ENCODE measurements around the gene TMEM269. TPM values are rescaled to one million over a fixed set of nuclear protein-coding genes. Genes with fewer than 3 reads are reported as not detected.

Gene TMEM269
- total RNA-seq, 1 experiment from 2014 or later: 1.7 TPM

DNA sequence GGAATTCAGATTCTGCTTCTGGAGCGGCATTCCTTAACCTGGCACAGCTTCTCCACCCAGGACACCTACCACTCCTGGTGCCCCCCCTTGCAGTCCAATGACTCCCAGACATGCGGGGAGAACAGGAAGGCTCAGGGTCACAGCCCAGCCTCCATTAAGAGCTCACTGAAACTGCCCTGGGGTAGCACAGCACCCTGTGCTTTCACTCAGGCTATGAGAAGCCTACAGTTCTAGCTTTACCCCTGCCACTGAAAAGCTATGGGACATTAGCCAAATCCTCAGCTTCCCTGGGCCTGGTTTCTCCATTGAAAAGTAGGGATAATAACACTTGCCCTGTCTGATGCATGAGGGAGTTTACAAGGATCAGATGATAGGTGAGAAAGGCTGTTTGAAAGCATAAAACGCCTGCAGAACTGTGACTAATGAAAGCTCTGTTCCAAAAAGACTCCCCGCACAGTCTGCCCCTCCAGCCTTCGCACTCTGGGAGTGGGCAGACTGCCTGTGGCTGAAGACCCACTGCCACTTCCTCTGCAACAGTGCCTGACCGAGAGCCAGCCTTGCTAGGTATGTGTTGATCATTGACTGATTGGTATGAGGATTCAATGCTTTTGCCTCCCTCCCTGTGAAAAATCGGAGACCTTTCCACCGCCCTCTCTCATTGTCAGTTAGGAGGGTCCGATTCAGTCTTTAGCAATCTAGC, 42.0 kb upstream of the TMEM269 start:
- Histone ChIP-seq H3K4me1 (ENCODE audit: insufficient read depth, low read length, poor library complexity, severe bottlenecking) (peaks cover 11% of the 10 kb centered on the region), H3K27me3 (replicated peaks; ENCODE audit: insufficient read depth, low read depth, low read length, poor library complexity) (no peaks in the 10 kb centered on the region), H3K27ac (ENCODE audit: low read depth, low read length, poor library complexity, severe bottlenecking) (no peak overlapping the region), H3K9me3 (ENCODE audit: low read depth, low read length, poor library complexity, severe bottlenecking) (no peaks in the 10 kb centered on the region), H3K4me3 (ENCODE audit: low read depth, low read length, poor library complexity, severe bottlenecking) (no peak overlapping the region), H3K36me3 (ENCODE audit: insufficient read depth, low read length, poor library complexity, severe bottlenecking) (peaks cover 18% of the 10 kb centered on the region)
- intact Hi-C loops (cut with micrococcal nuclease; ENCODE audit: unreplicated experiment): loop anchor here (10.0 kb wide), 1 partner anchor 398 kb away; no protein-coding TSS in a partner anchor
- no TSS peak for BruUV-seq (replicated peaks)
- ChIA-PET CTCF (no interaction called here), POLR2A (ENCODE audit: low non-redundant PET) (no interaction called here)
- no peak for TF ChIP-seq EZH2 (IDR thresholded peaks at IDR 0.05; ENCODE audit: borderline replicate concordance, low read depth, low read length, poor library complexity, severe bottlenecking)
- TF ChIP-seq, protein P1, sequence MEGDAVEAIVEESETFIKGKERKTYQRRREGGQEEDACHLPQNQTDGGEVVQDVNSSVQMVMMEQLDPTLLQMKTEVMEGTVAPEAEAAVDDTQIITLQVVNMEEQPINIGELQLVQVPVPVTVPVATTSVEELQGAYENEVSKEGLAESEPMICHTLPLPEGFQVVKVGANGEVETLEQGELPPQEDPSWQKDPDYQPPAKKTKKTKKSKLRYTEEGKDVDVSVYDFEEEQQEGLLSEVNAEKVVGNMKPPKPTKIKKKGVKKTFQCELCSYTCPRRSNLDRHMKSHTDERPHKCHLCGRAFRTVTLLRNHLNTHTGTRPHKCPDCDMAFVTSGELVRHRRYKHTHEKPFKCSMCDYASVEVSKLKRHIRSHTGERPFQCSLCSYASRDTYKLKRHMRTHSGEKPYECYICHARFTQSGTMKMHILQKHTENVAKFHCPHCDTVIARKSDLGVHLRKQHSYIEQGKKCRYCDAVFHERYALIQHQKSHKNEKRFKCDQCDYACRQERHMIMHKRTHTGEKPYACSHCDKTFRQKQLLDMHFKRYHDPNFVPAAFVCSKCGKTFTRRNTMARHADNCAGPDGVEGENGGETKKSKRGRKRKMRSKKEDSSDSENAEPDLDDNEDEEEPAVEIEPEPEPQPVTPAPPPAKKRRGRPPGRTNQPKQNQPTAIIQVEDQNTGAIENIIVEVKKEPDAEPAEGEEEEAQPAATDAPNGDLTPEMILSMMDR (conservative IDR thresholded peaks at IDR 0.05; ENCODE audit: low read depth, low read length): no peak
- no peak for DNase-seq (ENCODE audit: low spot score)

DNA sequence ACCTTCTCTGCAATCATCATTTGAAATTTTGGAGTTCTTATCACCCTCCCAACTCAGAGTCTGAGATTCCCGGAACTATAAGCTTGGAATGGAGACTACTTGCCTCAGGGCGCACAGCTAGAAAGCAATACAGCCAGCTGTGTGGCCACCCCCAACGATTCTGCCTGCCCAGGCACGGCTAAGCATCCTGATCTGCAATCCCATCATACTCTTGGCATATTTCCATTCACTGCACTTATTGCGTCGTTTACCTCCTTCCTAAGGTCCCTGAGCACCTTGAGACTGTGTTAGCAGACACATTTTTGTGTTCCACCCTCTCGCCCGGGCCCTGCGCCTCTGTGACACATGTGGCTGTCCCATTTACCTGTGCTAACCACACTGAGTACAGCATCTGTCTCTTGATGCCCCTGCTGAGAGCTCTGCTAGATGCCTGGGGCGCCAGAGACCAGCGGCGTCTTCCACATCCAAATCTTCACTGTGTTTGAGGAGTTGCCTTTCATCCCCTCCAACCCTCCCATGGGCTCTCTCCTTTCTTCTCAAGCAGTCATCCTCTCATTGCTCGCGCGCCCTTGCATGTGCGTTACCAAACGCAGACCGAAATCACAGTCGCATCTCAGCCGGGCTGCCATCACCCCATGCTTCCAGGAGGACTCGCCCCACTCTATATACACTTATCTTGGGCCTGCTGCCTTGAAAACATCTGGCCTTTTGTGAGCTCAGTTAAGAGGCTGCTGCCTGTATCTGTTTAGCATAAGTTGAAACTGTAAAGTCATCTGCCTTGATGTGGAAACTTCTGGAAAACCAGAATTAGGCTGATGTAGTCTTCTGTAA, 41.3 kb upstream of the TMEM269 start:
- peaks cover 23% of the 10 kb centered on the region for H3K36me3 ChIP-seq (ENCODE audit: insufficient read depth, low read length, poor library complexity, severe bottlenecking)
- no peak overlapping the region for H3K4me3 ChIP-seq (ENCODE audit: low read depth, low read length, poor library complexity, severe bottlenecking)
- no peaks in the 10 kb centered on the region for H3K9me3 ChIP-seq (ENCODE audit: low read depth, low read length, poor library complexity, severe bottlenecking)
- ChIA-PET POLR2A (ENCODE audit: low non-redundant PET) (no interaction called here), CTCF (no interaction called here)
- no peak for TF ChIP-seq EZH2 (IDR thresholded peaks at IDR 0.05; ENCODE audit: borderline replicate concordance, low read depth, low read length, poor library complexity, severe bottlenecking)
- TF ChIP-seq, protein P1 (conservative IDR thresholded peaks at IDR 0.05; ENCODE audit: low read depth, low read length): no peak
- intact Hi-C loops (cut with micrococcal nuclease; ENCODE audit: unreplicated experiment): loop anchor here (10.0 kb wide), 1 partner anchor 399 kb away; no protein-coding TSS in a partner anchor
- H3K27me3 ChIP-seq (replicated peaks; ENCODE audit: insufficient read depth, low read depth, low read length, poor library complexity): no peaks in the 10 kb centered on the region
- BruUV-seq (replicated peaks): no TSS peak
- DNase-seq (ENCODE audit: low spot score): no peak
- peaks cover 11% of the 10 kb centered on the region for H3K4me1 ChIP-seq (ENCODE audit: insufficient read depth, low read length, poor library complexity, severe bottlenecking)
- H3K27ac ChIP-seq (ENCODE audit: low read depth, low read length, poor library complexity, severe bottlenecking): no peak overlapping the region

DNA sequence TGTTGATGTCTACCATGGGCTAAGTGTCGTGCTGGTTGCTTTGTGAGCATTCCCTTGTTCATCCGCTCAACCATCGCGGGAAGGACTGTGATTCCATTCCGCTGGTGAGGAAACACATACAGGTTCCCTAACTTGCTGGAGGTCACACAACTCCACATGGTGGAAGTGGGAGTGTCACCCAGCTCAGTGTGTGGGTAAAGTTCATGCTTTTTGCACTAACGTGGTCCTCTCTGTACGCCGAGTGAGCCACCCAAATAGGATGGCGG, 40.7 kb upstream of the TMEM269 start:
- Histone ChIP-seq H3K27ac (ENCODE audit: low read depth, low read length, poor library complexity, severe bottlenecking) (no peak overlapping the region), H3K4me3 (ENCODE audit: low read depth, low read length, poor library complexity, severe bottlenecking) (no peak overlapping the region), H3K4me1 (ENCODE audit: insufficient read depth, low read length, poor library complexity, severe bottlenecking) (peaks cover 11% of the 10 kb centered on the region), H3K36me3 (ENCODE audit: insufficient read depth, low read length, poor library complexity, severe bottlenecking) (peaks cover 24% of the 10 kb centered on the region), H3K9me3 (ENCODE audit: low read depth, low read length, poor library complexity, severe bottlenecking) (no peaks in the 10 kb centered on the region), H3K27me3 (replicated peaks; ENCODE audit: insufficient read depth, low read depth, low read length, poor library complexity) (no peaks in the 10 kb centered on the region)
- POLR2A ChIA-PET (ENCODE audit: low non-redundant PET): no interaction called here
- DNase-seq (ENCODE audit: low spot score): no peak
- intact Hi-C loops (cut with micrococcal nuclease; ENCODE audit: unreplicated experiment): loop anchor here (10.0 kb wide), 1 partner anchor 399 kb away; no protein-coding TSS in a partner anchor
- CTCF ChIA-PET: no interaction called here
- no TSS peak for BruUV-seq (replicated peaks)
- TF ChIP-seq EZH2 (IDR thresholded peaks at IDR 0.05; ENCODE audit: borderline replicate concordance, low read depth, low read length, poor library complexity, severe bottlenecking): no peak
- TF ChIP-seq, protein P1 (conservative IDR thresholded peaks at IDR 0.05; ENCODE audit: low read depth, low read length): no peak

Measured in A673 (cell line).